NCI-H2029 treated with DMSO at 0.1 percent for 48 hours (cell line): ENCODE measurements around the gene MSMO1.
"Not testable (repeated sequence)": the region's sequence is repeated elsewhere in the genome, so short reads cannot be mapped to it uniquely, and the experiment has no call there.

Source experiments
- DNase-seq: peaks from one replicate; lab custom pipeline; 2025; lab: John Stamatoyannopoulos, UW

MSMO1 gene

GRCh38 chr4:165324918-165325304, 2.6 kb upstream of the MSMO1 start:
- no peak for DNase-seq

GRCh38 chr4:165325732-165326512, 1.5 kb upstream of the MSMO1 start:
- no peak for DNase-seq

- DNase-seq = no peak
Measured at GRCh38 chr4:165326831-165327210, 648 bp upstream of the MSMO1 start.

GRCh38 chr4:165328101-165328425, 594 bp downstream of the MSMO1 start:
- no peak for DNase-seq

GRCh38 chr4:165328708-165329107, 1.2 kb downstream of the MSMO1 start:
- no peak for DNase-seq

GRCh38 chr4:165330071-165330470, 2.6 kb downstream of the MSMO1 start:
- no peak for DNase-seq

GRCh38 chr4:165330666-165331065, 3.2 kb downstream of the MSMO1 start:
- no peak for DNase-seq

GRCh38 chr4:165331359-165331758, 3.9 kb downstream of the MSMO1 start:
- no peak for DNase-seq

GRCh38 chr4:165331823-165332222, 4.4 kb downstream of the MSMO1 start:
- no peak for DNase-seq

- no peak for DNase-seq
Measured at GRCh38 chr4:165332502-165332901, 5.0 kb downstream of the MSMO1 start.

- DNase-seq = no peak
Measured at GRCh38 chr4:165335163-165335703, 7.8 kb downstream of the MSMO1 start.

- DNase-seq = no peak
Measured at GRCh38 chr4:165336743-165337142, 9.3 kb downstream of the MSMO1 start.

GRCh38 chr4:165342340-165342739, 14.9 kb downstream of the MSMO1 start:
- DNase-seq = not testable (repeated sequence)

GRCh38 chr4:165343353-165344191, 16.1 kb downstream of the MSMO1 start:
- no peak for DNase-seq

- DNase-seq = no peak
Measured at GRCh38 chr4:165345666-165346417, 18.4 kb downstream of the MSMO1 start.

GRCh38 chr4:165347647-165348569, 20.4 kb downstream of the MSMO1 start:
- DNase-seq = no peak

GRCh38 chr4:165351359-165352130, 24.1 kb downstream of the MSMO1 start:
- DNase-seq = no peak

GRCh38 chr4:165355900-165356300, 28.4 kb downstream of the MSMO1 start:
- DNase-seq = no peak

- no peak for DNase-seq
Measured at GRCh38 chr4:165359506-165359905, 32.0 kb downstream of the MSMO1 start.

GRCh38 chr4:165360041-165360695, 32.7 kb downstream of the MSMO1 start:
- no peak for DNase-seq
